ENCODE measurements around the gene NT5C1B. TPM values are rescaled to one million over a fixed set of nuclear protein-coding genes. Genes with fewer than 3 reads are reported as not detected.
A peak's percentile ranks its signal among the peaks of the same experiment; 100 is the strongest.

The NT5C1B gene
- total RNA-seq, 1 donor from 2014 or later, result not detected

GRCh38 chr2:18620867-18621632, 31.7 kb upstream of the NT5C1B start:
- Mint-ChIP-seq H3K9me3 (ENCODE audit: low read depth) (peaks cover 3% of the 10 kb centered on the region), H3K27ac (ENCODE audit: unreplicated experiment) (no peak overlapping the region), H3K4me1 (ENCODE audit: low read depth) (peaks cover 7% of the 10 kb centered on the region), H3K4me3 (ENCODE audit: unreplicated experiment) (no peak overlapping the region), H3K27me3 (ENCODE audit: low read depth) (no peaks in the 10 kb centered on the region), H3K36me3 (ENCODE audit: low read depth) (no peaks in the 10 kb centered on the region)
- TF ChIP-seq CTCF (IDR thresholded peaks at IDR 0.05), result no peak
- no peak for DNase-seq (ENCODE audit: low spot score)

DNA sequence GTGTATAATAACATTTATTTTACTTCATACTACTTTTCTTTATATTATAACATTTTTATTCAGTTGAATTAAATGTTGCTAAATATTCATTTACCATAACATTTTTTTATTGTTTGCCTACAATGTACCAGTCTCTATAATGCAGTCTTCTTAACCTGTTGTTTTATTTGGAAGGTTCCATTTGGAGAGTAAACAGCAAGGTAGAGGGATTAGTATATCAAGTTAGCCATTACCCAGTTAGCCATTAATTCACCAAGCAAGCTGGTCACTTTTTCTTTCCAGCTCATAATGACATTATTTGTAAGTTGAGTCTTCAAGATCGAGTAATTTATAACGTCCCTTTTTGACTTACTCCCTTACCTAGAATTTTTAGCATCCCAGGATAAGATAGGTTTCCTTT, 29.7 kb upstream of the NT5C1B start:
- peaks cover 3% of the 10 kb centered on the region for H3K9me3 Mint-ChIP-seq (ENCODE audit: low read depth)
- no peaks in the 10 kb centered on the region for H3K27me3 Mint-ChIP-seq (ENCODE audit: low read depth)
- H3K4me3 Mint-ChIP-seq (ENCODE audit: unreplicated experiment), result no peak overlapping the region
- H3K36me3 Mint-ChIP-seq (ENCODE audit: low read depth), result no peaks in the 10 kb centered on the region
- H3K4me1 Mint-ChIP-seq (ENCODE audit: low read depth), result peaks cover 11% of the 10 kb centered on the region
- no peak for DNase-seq (ENCODE audit: low spot score)
- no peak for TF ChIP-seq CTCF (IDR thresholded peaks at IDR 0.05)
- H3K27ac Mint-ChIP-seq (ENCODE audit: unreplicated experiment), result no peak overlapping the region

- no peaks in the 10 kb centered on the region for H3K27me3 Mint-ChIP-seq (ENCODE audit: low read depth)
- peak overlapping the region; percentile 62 for H3K27ac Mint-ChIP-seq (ENCODE audit: unreplicated experiment)
- TF ChIP-seq CTCF (IDR thresholded peaks at IDR 0.05), result no peak
Measured at GRCh38 chr2:18614041-18614440, 24.7 kb upstream of the NT5C1B start.

DNA sequence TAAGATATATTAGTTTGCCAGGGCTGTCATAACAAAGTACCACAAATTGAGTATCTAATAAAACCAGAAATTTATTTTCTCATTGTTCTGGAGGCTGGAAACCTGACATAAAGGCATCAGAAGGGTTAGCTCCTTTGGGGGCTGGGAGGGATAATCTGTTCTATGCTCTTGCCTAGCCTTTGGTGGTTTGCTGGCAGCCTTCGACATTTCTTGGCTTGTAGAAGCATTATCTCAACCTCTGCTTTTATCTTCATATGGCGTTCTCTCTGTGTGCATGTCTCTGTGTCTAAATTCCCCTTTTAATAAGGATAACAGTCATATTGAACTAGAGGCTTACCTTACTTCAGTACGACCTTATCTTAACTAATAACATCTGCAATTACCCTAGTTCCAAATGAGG, 22.8 kb upstream of the NT5C1B start:
- peaks cover 22% of the 10 kb centered on the region for H3K4me1 Mint-ChIP-seq (ENCODE audit: low read depth)
- H3K27me3 Mint-ChIP-seq (ENCODE audit: low read depth), result no peaks in the 10 kb centered on the region
- H3K36me3 Mint-ChIP-seq (ENCODE audit: low read depth), result no peaks in the 10 kb centered on the region
- no peak overlapping the region for H3K4me3 Mint-ChIP-seq (ENCODE audit: unreplicated experiment)
- no peaks in the 10 kb centered on the region for H3K9me3 Mint-ChIP-seq (ENCODE audit: low read depth)
- no peak for DNase-seq (ENCODE audit: low spot score)
- no peak for TF ChIP-seq CTCF (IDR thresholded peaks at IDR 0.05)
- H3K27ac Mint-ChIP-seq (ENCODE audit: unreplicated experiment), result no peak overlapping the region

More at GRCh38 chr2:18614041-18614440, 24.7 kb upstream of the NT5C1B start:
- Mint-ChIP-seq H3K4me1 (ENCODE audit: low read depth) (peaks cover 22% of the 10 kb centered on the region), H3K36me3 (ENCODE audit: low read depth) (no peaks in the 10 kb centered on the region), H3K4me3 (ENCODE audit: unreplicated experiment) (no peak overlapping the region), H3K9me3 (ENCODE audit: low read depth) (peaks cover 3% of the 10 kb centered on the region)
- DNase-seq (ENCODE audit: low spot score), result no peak

DNA sequence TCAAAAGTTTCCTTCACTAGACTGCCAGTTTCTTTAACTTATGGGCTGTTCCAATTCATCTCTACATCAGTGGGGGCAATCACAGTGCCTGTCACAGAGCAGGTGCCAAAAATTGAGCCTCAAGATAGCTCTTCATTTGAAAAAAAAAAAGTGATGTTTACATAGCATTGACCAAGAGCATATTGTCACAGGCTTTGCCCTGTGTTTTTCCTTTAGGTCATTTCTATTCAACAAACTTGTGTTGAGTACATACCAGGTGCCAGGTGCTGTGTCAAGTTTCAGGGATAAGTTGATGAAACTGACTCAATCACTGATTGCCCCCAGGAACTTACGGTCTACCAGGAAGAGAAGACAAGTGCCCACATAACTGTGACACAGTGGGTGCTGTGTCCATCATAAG, 22.2 kb upstream of the NT5C1B start:
- no peak overlapping the region for H3K27ac Mint-ChIP-seq (ENCODE audit: unreplicated experiment)
- peaks cover 1% of the 10 kb centered on the region for H3K27me3 Mint-ChIP-seq (ENCODE audit: low read depth)
- no peaks in the 10 kb centered on the region for H3K9me3 Mint-ChIP-seq (ENCODE audit: low read depth)
- H3K4me1 Mint-ChIP-seq (ENCODE audit: low read depth), result peaks cover 22% of the 10 kb centered on the region
- no peak for TF ChIP-seq CTCF (IDR thresholded peaks at IDR 0.05)
- no peak for DNase-seq (ENCODE audit: low spot score)
- no peaks in the 10 kb centered on the region for H3K36me3 Mint-ChIP-seq (ENCODE audit: low read depth)
- no peak overlapping the region for H3K4me3 Mint-ChIP-seq (ENCODE audit: unreplicated experiment)

Data from chondrocyte (in vitro differentiated cells).